H9 (cell line): ENCODE measurements around the gene ZNF655. TPM values are rescaled to one million over a fixed set of nuclear protein-coding genes. Genes with fewer than 3 reads are reported as not detected.

ENCODE experiments used
- DNase-seq: peaks from one replicate; pipeline ENCODE4 v3.0.0-alpha.2; 2017
- H2AFZ ChIP-seq: one replicate; pipeline ENCODE4 v1.6.1; 2013; ENCODE audit warnings: mild to moderate bottlenecking, low read length, control low read depth, moderate library complexity
- H2AK5ac ChIP-seq: 2 replicates; pipeline ENCODE4 v1.6.1; 2013; ENCODE audit warnings: low read length, control low read depth, mixed read lengths; ENCODE audit not compliant: insufficient read length
- H2BK120ac ChIP-seq: one replicate; pipeline ENCODE4 v1.6.1; 2013; ENCODE audit warnings: low read depth, mild to moderate bottlenecking, low read length, control low read depth, inconsistent platforms; ENCODE audit not compliant: poor library complexity, severe bottlenecking
- H2BK12ac ChIP-seq: 2 replicates; pipeline ENCODE4 v1.6.1; 2013; ENCODE audit warnings: low read length, control low read depth, mixed read lengths, low read depth; ENCODE audit not compliant: insufficient read length
- H2BK15ac ChIP-seq: 2 replicates; pipeline ENCODE4 v1.6.1; 2013; ENCODE audit warnings: low read depth, low read length, control low read depth
- H2BK20ac ChIP-seq: one replicate; pipeline ENCODE4 v1.6.1; 2013; ENCODE audit warnings: low read depth, mild to moderate bottlenecking, low read length, control low read depth, inconsistent platforms; ENCODE audit not compliant: poor library complexity, severe bottlenecking
- H2BK5ac ChIP-seq: 2 replicates; pipeline ENCODE4 v1.6.1; 2013; ENCODE audit warnings: low read length, control low read depth, mixed read lengths; ENCODE audit not compliant: insufficient read length
- H3K14ac ChIP-seq: 2 replicates; pipeline ENCODE4 v1.6.1; 2013; ENCODE audit warnings: low read length, control low read depth; ENCODE audit not compliant: insufficient read depth
- H3K18ac ChIP-seq: 2 replicates; pipeline ENCODE4 v1.6.1; 2013; ENCODE audit warnings: low read depth, mild to moderate bottlenecking, mixed read lengths, low read length, control low read depth; ENCODE audit not compliant: insufficient read length
- H3K23ac ChIP-seq: 2 replicates; pipeline ENCODE4 v1.6.1; 2013; ENCODE audit warnings: low read length, control low read depth, mixed read lengths, low read depth; ENCODE audit not compliant: insufficient read length
- H3K23me2 ChIP-seq: 2 replicates; pipeline ENCODE4 v1.6.1; 2013; ENCODE audit warnings: low read depth, mild to moderate bottlenecking, mixed read lengths, low read length, control low read depth; ENCODE audit not compliant: insufficient read length, poor library complexity, severe bottlenecking
- H3K27ac ChIP-seq: 2 replicates; pipeline ENCODE4 v1.5.1; 2013; ENCODE audit warnings: low read length, control low read depth, mixed read lengths, low read depth; ENCODE audit not compliant: insufficient read length
- H3K27me3 ChIP-seq: 2 replicates; pipeline ENCODE4 v1.6.1; 2013; ENCODE audit warnings: low read length, control low read depth, inconsistent platforms; ENCODE audit not compliant: insufficient read depth
- H3K4ac ChIP-seq: 2 replicates; pipeline ENCODE4 v1.6.1; 2013; ENCODE audit warnings: low read depth, mild to moderate bottlenecking, control low read depth, inconsistent platforms, low read length, moderate library complexity
- H3K4me1 ChIP-seq: 2 replicates; pipeline ENCODE4 v1.6.1; 2013; ENCODE audit warnings: low read length, control low read depth, inconsistent platforms; ENCODE audit not compliant: insufficient read depth
- H3K4me2 ChIP-seq: 2 replicates; pipeline ENCODE4 v1.6.1; 2013; ENCODE audit warnings: low read length, control low read depth, mixed read lengths; ENCODE audit not compliant: insufficient read length, insufficient read depth
- H3K56ac ChIP-seq: 2 replicates; pipeline ENCODE4 v1.6.1; 2013; ENCODE audit warnings: low read depth, mild to moderate bottlenecking, mixed read lengths, low read length, control low read depth; ENCODE audit not compliant: insufficient read length
- H3K79me1 ChIP-seq: 2 replicates; pipeline ENCODE4 v1.6.1; 2013; ENCODE audit warnings: low read depth, mild to moderate bottlenecking, moderate library complexity, low read length, control low read depth, inconsistent platforms; ENCODE audit not compliant: insufficient read depth, poor library complexity, severe bottlenecking
- H3K79me2 ChIP-seq: 2 replicates; pipeline ENCODE4 v1.6.1; 2013; ENCODE audit warnings: low read length, control low read depth, inconsistent platforms; ENCODE audit not compliant: insufficient read depth
- H3K9ac ChIP-seq: 2 replicates; pipeline ENCODE4 v1.6.1; 2013; ENCODE audit warnings: low read length, control low read depth, mixed read lengths; ENCODE audit not compliant: insufficient read length; ENCODE audit errors: extremely low read depth
- H3K9me3 ChIP-seq: one replicate; pipeline ENCODE4 v1.6.1; 2013; ENCODE audit warnings: low read depth, low read length, inconsistent platforms; ENCODE audit not compliant: control insufficient read depth
- H3T11ph ChIP-seq: one replicate; pipeline ENCODE4 v1.6.1; 2013; ENCODE audit warnings: mild to moderate bottlenecking, low read length, control low read depth, inconsistent platforms
- H4K20me1 ChIP-seq: one replicate; pipeline ENCODE4 v1.6.1; 2013; ENCODE audit not compliant: control insufficient read depth, insufficient read length, insufficient read depth
- H4K5ac ChIP-seq: 2 replicates; pipeline ENCODE4 v1.6.1; 2013; ENCODE audit warnings: low read depth, mild to moderate bottlenecking, mixed read lengths, low read length, control low read depth; ENCODE audit not compliant: insufficient read length
- H4K8ac ChIP-seq: replicated peaks from 2 replicates; pipeline ENCODE4 v1.6.1; 2013; ENCODE audit warnings: low read length, control low read depth, mixed read lengths, low read depth; ENCODE audit not compliant: insufficient read length
- H4K91ac ChIP-seq: 2 replicates; pipeline ENCODE4 v1.6.1; 2013; ENCODE audit warnings: low read depth, mild to moderate bottlenecking, moderate library complexity, mixed read lengths, low read length, control low read depth; ENCODE audit not compliant: insufficient read length
- H3K27ac Mint-ChIP-seq, 3 experiments: 2 replicates in 2 of 3; 3 replicates in 1 of 3; pipeline ENCODE4 v1.8.0; 2020 to 2021; ENCODE audit warnings: mixed read lengths in 3 of 3, mild to moderate bottlenecking in 1 of 3, moderate library complexity in 1 of 3
- H3K27me3 Mint-ChIP-seq: 2 replicates; pipeline ENCODE4 v1.8.0; 2021; ENCODE audit warnings: low read depth, mild to moderate bottlenecking, moderate library complexity, mixed read lengths
- H3K36me3 Mint-ChIP-seq, 3 experiments: 2 replicates in 2 of 3; 3 replicates in 1 of 3; pipeline ENCODE4 v1.8.0; 2020 to 2021; ENCODE audit warnings: low read depth in 3 of 3, mixed read lengths in 3 of 3; ENCODE audit not compliant: insufficient read depth in 1 of 3
- H3K4me1 Mint-ChIP-seq, 2 experiments: 2 replicates each; pipeline ENCODE4 v1.8.0; 2020; ENCODE audit warnings: mixed read lengths in 2 of 2
- H3K4me3 Mint-ChIP-seq, 2 experiments: 2 replicates in 1 of 2; 3 replicates in 1 of 2; pipeline ENCODE4 v1.8.0; 2020 to 2021; ENCODE audit warnings: mild to moderate bottlenecking in 2 of 2, mixed read lengths in 2 of 2, moderate library complexity in 1 of 2
- H3K9me3 Mint-ChIP-seq, 2 experiments: 2 replicates in 1 of 2; 3 replicates in 1 of 2; pipeline ENCODE4 v1.8.0; 2020; ENCODE audit warnings: mild to moderate bottlenecking in 2 of 2, mixed read lengths in 2 of 2, moderate library complexity in 1 of 2
- WGBS: extraction: QIAGEN DNeasy Blood & Tissue Kit; methylation state at CpG from one replicate; pipeline ENCODE4 v1.1.7; 2013; ENCODE audit warnings: missing lambda C conversion rate, low lambda C conversion rate, mixed read lengths; ENCODE audit not compliant: insufficient read length; ENCODE audit errors: extremely low coverage; 5-methylcytosine and 5-hydroxymethylcytosine counted together
- total RNA-seq: library from RNA; stranded (reverse); gene quantifications from 2 replicates; pipeline ENCODE4 v1.2.1, GENCODE V29; 2021
- TF ChIP-seq, protein P1 (sequence below): fragments of 200-600 bp; sonication (generic); conservative IDR thresholded peaks from 3 replicates; pipeline ENCODE4 v1.8.0; 2021; ENCODE audit warnings: antibody characterized with exemption, mild to moderate bottlenecking

The ZNF655 gene
- total RNA-seq, 1 experiment from 2014 or later, result 49.2 TPM

DNA sequence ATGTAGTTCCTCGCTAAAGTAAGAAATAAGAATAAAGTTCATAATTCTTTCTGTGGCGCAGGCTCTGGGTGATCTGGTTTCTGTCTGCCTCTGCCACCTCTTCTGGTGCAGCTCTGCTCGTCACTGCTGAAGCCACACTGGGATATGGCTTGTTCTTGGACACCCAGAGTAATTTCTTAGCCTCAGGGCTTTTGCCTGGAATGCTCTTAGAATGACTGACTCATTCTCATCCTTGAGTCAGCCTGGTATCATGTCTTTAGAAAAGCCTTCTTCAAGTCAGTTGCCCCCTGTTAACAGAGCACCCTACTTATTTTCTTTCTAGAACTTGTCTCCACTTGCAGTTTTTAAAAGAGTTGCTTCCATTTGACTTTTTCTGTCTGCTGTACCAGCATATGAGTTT is 60.3 kb downstream of the ZNF655 start:
- H2BK20ac ChIP-seq, result no peak overlapping the region
- no peak overlapping the region for H2AFZ ChIP-seq
- Mint-ChIP-seq H3K9me3 (no peaks in the 10 kb centered on the region), H3K4me1 (peaks cover 11 to 18% of the 10 kb centered on the region in 2 experiments), H3K4me3 (peak overlapping the region in 1 of 2 experiments; percentile 37; a peak in 2 of 5 replicates), H3K27me3 (0 out of 2 replicates have a peak, but pooled peaks cover 1% of the 10 kb centered on the region), H3K36me3 (peaks cover 40 to 59% (median 56%) of the 10 kb centered on the region in 3 experiments), H3K27ac (no peak overlapping the region)
- no peak overlapping the region for H3K4me2 ChIP-seq
- H3K14ac ChIP-seq, result no peak overlapping the region
- no peak overlapping the region for H4K8ac ChIP-seq
- H2AK5ac ChIP-seq, result no peak overlapping the region
- no peak for DNase-seq
- H4K20me1 ChIP-seq, result no peaks in the 10 kb centered on the region
- H3K4ac ChIP-seq, result no peak overlapping the region
- no peaks in the 10 kb centered on the region for H3K79me2 ChIP-seq
- H4K91ac ChIP-seq, result no peak overlapping the region
- no peak overlapping the region for H3K27ac ChIP-seq
- H3K9ac ChIP-seq, result no peak overlapping the region
- no peak overlapping the region for H4K5ac ChIP-seq
- no peak overlapping the region for H3K56ac ChIP-seq
- no peak overlapping the region for H2BK5ac ChIP-seq
- H2BK120ac ChIP-seq, result no peak overlapping the region
- TF ChIP-seq, protein P1, sequence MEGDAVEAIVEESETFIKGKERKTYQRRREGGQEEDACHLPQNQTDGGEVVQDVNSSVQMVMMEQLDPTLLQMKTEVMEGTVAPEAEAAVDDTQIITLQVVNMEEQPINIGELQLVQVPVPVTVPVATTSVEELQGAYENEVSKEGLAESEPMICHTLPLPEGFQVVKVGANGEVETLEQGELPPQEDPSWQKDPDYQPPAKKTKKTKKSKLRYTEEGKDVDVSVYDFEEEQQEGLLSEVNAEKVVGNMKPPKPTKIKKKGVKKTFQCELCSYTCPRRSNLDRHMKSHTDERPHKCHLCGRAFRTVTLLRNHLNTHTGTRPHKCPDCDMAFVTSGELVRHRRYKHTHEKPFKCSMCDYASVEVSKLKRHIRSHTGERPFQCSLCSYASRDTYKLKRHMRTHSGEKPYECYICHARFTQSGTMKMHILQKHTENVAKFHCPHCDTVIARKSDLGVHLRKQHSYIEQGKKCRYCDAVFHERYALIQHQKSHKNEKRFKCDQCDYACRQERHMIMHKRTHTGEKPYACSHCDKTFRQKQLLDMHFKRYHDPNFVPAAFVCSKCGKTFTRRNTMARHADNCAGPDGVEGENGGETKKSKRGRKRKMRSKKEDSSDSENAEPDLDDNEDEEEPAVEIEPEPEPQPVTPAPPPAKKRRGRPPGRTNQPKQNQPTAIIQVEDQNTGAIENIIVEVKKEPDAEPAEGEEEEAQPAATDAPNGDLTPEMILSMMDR, result no peak
- H3K4me1 ChIP-seq, result no peaks in the 10 kb centered on the region
- H3K18ac ChIP-seq, result no peak overlapping the region
- H3T11ph ChIP-seq, result no peak overlapping the region
- H3K23me2 ChIP-seq, result peaks cover 7% of the 10 kb centered on the region
- H3K27me3 ChIP-seq, result no peaks in the 10 kb centered on the region
- no peak overlapping the region for H2BK12ac ChIP-seq
- H2BK15ac ChIP-seq, result no peak overlapping the region
- H3K23ac ChIP-seq, result no peak overlapping the region
- H3K79me1 ChIP-seq, result peaks cover 4% of the 10 kb centered on the region
- no CpG with 5 or more reads among the region's 3 CpGs for WGBS
- H3K9me3 ChIP-seq, result no peaks in the 10 kb centered on the region
